Rectal smooth muscle tissue (tissue), 1 donor: ENCODE data around the gene GDI1.
"Not testable (repeated sequence)": the region's sequence is repeated elsewhere in the genome, so short reads cannot be mapped to it uniquely, and the experiment has no call there.

Experiments
- H3K27ac ChIP-seq: one replicate; pipeline ENCODE4 v1.7.0; 2013; ENCODE audit warnings: low read depth, low read length, inconsistent platforms
- H3K27me3 ChIP-seq: one replicate; pipeline ENCODE4 v1.7.0; 2013; ENCODE audit warnings: low read length; ENCODE audit not compliant: control insufficient read depth, insufficient read depth
- H3K36me3 ChIP-seq: one replicate; pipeline ENCODE4 v1.7.0; 2013; ENCODE audit warnings: low read length; ENCODE audit not compliant: control insufficient read depth, insufficient read depth
- H3K4me1 ChIP-seq: one replicate; pipeline ENCODE4 v1.7.0; 2013; ENCODE audit warnings: low read length; ENCODE audit not compliant: control insufficient read depth, insufficient read depth
- H3K4me3 ChIP-seq: one replicate; pipeline ENCODE4 v1.7.0; 2013; ENCODE audit warnings: low read length
- H3K9ac ChIP-seq: one replicate; pipeline ENCODE4 v1.7.0; 2013; ENCODE audit warnings: low read length

The GDI1 gene

GRCh38 chrX:154436983-154437752 is at the start of gene GDI1:
Gene GDI1 (plus strand): TSS chrX:154437154. CDS start chrX:154437255, 101 bp downstream.
- Histone ChIP-seq H3K36me3 (peaks cover 17% of the 10 kb centered on the region), H3K27ac (peak within 1 kb of the TSS; percentile 85), H3K9ac (peak within 1 kb of the TSS; percentile 78), H3K27me3 (no peaks in the 10 kb centered on the region), H3K4me3 (peak within 1 kb of the TSS; percentile 74), H3K4me1 (peaks cover 5% of the 10 kb centered on the region)

GRCh38 chrX:154388094-154388493 is 48.9 kb upstream of the GDI1 start:
- not testable (repeated sequence) for H3K4me3 ChIP-seq, H3K27ac ChIP-seq, H3K27me3 ChIP-seq, H3K9ac ChIP-seq, H3K4me1 ChIP-seq, H3K36me3 ChIP-seq

GRCh38 chrX:154388649-154389048 is 48.3 kb upstream of the GDI1 start:
- H3K4me3 ChIP-seq, H3K27ac ChIP-seq, H3K9ac ChIP-seq, H3K27me3 ChIP-seq, H3K36me3 ChIP-seq, H3K4me1 ChIP-seq: not testable (repeated sequence)

- not testable (repeated sequence) for H3K27ac ChIP-seq, H3K4me3 ChIP-seq
Measured at GRCh38 chrX:154389812-154390747, 46.9 kb upstream of the GDI1 start.

GRCh38 chrX:154396363-154396762 is 40.6 kb upstream of the GDI1 start:
- not testable (repeated sequence) for H3K9ac ChIP-seq, H3K4me1 ChIP-seq, H3K4me3 ChIP-seq, H3K27ac ChIP-seq, H3K27me3 ChIP-seq
- peaks cover 12% of the 10 kb centered on the region for H3K36me3 ChIP-seq

More at GRCh38 chrX:154389812-154390747, 46.9 kb upstream of the GDI1 start:
- not testable (repeated sequence) for H3K36me3 ChIP-seq, H3K9ac ChIP-seq, H3K4me1 ChIP-seq, H3K27me3 ChIP-seq

GRCh38 chrX:154396973-154397887 is 39.7 kb upstream of the GDI1 start:
- no peaks in the 10 kb centered on the region for H3K27me3 ChIP-seq
- peak overlapping the region; percentile 53 for H3K4me3 ChIP-seq
- H3K4me1 ChIP-seq = peaks cover 4% of the 10 kb centered on the region
- H3K9ac ChIP-seq = peak overlapping the region; percentile 40
- peak overlapping the region; percentile 96 for H3K27ac ChIP-seq
- H3K36me3 ChIP-seq = peaks cover 12% of the 10 kb centered on the region

- peaks cover 12% of the 10 kb centered on the region for H3K36me3 ChIP-seq
- peak within 1 kb of the TSS; percentile 87 for H3K9ac ChIP-seq
- no peaks in the 10 kb centered on the region for H3K27me3 ChIP-seq
- peak within 1 kb of the TSS; percentile 96 for H3K27ac ChIP-seq
- peaks cover 4% of the 10 kb centered on the region for H3K4me1 ChIP-seq
- H3K4me3 ChIP-seq = peak within 1 kb of the TSS; percentile 77
Measured at GRCh38 chrX:154397888-154398667, 38.9 kb upstream of the GDI1 start, which contains the start of gene RPL10. Gene RPL10 (plus strand): TSS chrX:154398377. CDS start chrX:154398520, 143 bp downstream.

GRCh38 chrX:154398668-154399526 is 38.1 kb upstream of the GDI1 start:
- Histone ChIP-seq H3K4me1 (peaks cover 4% of the 10 kb centered on the region), H3K27me3 (no peaks in the 10 kb centered on the region), H3K27ac (peak overlapping the region; percentile 96), H3K4me3 (peak overlapping the region; percentile 77), H3K36me3 (peaks cover 12% of the 10 kb centered on the region), H3K9ac (peak overlapping the region; percentile 87)

- Histone ChIP-seq H3K27ac (peak overlapping the region; percentile 33), H3K4me3 (peak overlapping the region; percentile 77), H3K4me1 (peaks cover 4% of the 10 kb centered on the region), H3K36me3 (peaks cover 12% of the 10 kb centered on the region), H3K27me3 (no peaks in the 10 kb centered on the region), H3K9ac (peak overlapping the region; percentile 5)
Measured at GRCh38 chrX:154399527-154400368, 37.2 kb upstream of the GDI1 start.

GRCh38 chrX:154400369-154400817 is 36.6 kb upstream of the GDI1 start:
- not testable (repeated sequence) for H3K27ac ChIP-seq, H3K4me1 ChIP-seq, H3K4me3 ChIP-seq, H3K27me3 ChIP-seq, H3K9ac ChIP-seq
- H3K36me3 ChIP-seq = peaks cover 12% of the 10 kb centered on the region
